ELR (cell line): ENCODE results near the gene BPIFA2.
"Not testable (repeated sequence)": the region's sequence is repeated elsewhere in the genome, so short reads cannot be mapped to it uniquely, and the experiment has no call there.

Source experiments
- DNase-seq: peaks from one replicate; pipeline ENCODE4 v3.0.0-alpha.2; 2015; ENCODE audit warnings: low read depth

The BPIFA2 gene, protein sequence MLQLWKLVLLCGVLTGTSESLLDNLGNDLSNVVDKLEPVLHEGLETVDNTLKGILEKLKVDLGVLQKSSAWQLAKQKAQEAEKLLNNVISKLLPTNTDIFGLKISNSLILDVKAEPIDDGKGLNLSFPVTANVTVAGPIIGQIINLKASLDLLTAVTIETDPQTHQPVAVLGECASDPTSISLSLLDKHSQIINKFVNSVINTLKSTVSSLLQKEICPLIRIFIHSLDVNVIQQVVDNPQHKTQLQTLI

DNA sequence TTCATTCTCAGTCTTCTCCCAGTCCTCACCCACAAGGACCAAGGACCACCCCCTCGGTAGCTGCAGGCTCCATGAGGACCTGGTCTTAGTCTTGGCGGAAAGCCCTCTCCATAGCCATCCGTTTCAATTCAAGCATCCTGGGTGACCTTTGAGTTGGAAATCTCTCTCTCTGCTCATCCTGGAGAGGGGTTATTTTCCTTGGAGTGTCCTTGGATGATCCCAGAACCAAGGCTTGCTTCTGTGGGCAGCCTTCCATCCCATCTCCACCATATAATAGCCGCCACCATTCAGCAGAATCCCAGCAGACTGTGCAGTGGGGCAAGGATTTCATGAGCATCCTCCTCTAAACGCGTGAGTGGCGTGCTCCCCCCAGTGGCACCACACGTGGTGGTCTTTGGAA is at the start of gene BPIFA2:
Gene BPIFA2 (plus strand): TSS at position 301 of the 400 bp plus-strand sequence. CDS start 987 bp downstream, outside the sequence.
- no peak for DNase-seq

DNA sequence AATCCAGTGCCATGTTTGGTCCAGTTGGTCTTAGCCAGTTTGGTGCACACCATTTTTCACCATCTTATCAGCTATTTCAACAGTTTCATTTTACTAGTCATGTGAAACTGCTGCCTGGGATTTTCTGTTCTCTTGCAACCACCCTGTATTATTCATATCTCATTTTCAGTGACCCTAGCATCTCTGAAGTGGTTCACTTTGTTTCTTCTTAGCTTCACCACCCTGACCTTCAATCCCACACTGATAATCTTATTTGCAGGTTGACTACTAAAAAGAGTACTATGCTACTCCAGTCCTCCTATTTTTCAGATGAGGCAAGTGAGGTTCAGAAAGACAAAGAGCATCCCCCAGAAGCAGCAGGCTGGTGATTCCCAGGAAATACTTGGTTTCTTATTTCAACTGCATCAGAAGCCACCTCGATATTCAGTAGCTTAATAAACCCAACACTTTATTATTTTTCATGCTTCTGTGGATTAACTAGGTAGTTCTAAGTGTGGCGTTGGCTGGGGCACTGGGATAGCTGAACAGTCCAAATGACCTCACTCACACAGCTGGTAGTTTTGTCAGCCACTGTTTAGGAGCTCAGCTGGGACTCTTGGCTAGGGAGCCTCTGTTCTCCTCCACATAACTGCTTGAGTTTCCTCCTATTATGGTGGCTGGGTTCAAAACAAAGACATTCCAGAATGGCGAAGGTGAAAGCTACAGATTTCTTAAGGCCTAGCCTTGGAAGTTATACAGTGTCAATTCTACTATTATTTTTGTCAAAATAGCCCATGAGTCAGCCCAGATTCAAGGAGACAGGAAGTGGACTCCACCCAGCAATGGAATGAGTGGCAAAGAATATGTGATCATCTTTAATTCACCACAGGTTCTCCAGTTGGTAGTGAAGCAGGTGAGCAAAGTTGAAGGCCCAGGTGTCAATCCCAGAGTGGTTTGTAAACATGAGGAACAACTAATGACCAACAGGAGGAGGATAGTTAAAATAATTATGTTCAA is 47.9 kb upstream of the BPIFA2 start:
- peak; percentile 52 for DNase-seq

DNA sequence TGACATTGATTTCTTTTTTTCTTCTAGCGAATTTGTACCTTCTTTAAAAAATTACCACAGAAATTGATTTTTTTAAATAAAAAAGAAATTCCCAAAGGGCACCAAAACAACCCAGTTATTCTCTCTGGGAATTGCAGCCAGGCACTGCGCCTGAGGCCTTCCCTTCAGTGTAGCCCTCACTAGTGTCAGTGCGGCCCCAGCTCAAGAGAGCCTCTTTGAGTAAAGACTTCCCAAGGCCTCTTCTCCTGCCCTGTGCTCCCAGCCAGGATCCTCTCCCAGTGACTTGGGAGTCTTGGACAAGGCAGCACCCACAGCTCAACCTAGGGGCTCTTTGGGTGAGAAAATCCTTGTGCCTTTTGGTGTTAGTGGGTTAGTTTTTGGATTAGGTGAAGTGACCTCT is 47.0 kb upstream of the BPIFA2 start:
- DNase-seq, result no peak

DNA sequence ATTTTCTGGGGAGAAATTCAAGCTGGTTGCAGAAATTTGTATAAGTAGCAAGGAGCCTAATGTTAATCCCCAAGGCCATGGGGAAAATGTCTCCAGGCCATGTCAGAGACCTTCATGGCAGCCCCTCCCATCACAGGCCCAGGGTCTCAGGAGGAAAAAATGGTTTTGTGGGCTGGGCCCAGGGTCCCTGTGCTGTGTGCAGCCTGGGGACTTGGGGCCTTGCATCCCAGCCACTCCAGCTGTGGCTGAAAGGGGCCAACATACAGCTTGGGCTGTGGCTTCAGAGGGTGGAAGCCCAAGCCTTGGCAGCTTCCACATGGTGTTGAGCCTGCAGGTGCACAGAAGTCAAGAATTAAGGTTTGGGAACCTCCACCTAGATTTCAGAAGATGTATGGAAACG is 45.7 kb upstream of the BPIFA2 start:
- not testable (repeated sequence) for DNase-seq

DNA sequence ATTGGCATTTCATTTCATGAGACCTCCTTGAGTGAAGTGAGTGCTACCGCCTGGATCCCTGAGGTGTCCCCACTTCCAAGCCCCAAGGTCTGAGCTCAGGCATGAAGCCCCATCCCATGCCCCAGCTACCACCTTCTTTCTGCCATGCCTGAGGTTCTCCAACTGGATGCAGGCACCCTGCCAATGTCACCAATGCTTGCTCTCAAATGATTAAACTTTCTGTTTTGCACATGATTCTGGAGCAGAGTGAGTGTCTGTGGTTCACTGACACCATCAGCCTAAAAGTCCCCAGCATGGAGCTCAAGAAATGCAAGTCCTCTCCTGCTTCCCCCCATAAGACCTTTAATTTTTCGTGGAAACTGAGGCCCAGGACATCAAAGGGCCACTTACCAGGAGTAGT is 43.7 kb upstream of the BPIFA2 start:
- DNase-seq, result no peak

DNA sequence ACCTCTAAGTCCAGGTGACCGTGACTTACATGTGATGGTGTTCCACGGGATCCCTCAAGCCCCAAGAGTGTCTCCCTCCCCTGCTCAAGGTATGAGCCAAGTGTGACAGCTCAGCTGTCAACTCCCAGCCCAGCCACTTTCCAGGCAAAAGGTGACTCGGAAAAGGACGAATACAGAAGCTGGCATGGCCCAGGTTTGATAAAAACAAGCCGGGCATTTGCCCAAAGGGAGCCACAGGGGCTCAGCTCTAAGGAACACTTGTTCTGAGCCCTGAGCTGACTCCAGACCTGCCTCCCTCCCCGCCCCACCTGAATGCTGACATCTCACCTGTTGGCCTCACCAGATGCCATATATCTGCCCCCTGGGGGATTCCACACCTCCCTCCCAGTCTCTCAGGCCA is 43.0 kb upstream of the BPIFA2 start:
- DNase-seq, result no peak

DNA sequence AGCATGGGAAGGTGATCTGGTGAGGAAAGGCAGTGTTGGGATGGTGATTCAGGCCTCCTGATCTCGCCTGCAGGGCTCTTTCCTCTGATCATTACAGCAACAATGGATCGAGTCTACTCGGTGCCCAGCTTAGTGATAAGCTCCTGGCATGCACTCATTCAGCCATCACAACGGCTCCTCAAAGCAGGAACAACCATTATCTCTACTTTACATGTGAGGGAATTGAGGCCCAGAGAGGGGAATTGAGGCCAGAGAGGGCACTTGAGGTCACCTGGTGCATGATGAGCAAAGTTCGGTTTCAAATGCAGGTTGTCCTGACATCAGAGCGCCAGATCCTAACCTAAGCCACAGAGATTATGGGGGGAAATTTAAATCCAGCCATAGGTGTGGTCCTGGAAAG is 42.0 kb upstream of the BPIFA2 start:
- DNase-seq, result no peak

DNA sequence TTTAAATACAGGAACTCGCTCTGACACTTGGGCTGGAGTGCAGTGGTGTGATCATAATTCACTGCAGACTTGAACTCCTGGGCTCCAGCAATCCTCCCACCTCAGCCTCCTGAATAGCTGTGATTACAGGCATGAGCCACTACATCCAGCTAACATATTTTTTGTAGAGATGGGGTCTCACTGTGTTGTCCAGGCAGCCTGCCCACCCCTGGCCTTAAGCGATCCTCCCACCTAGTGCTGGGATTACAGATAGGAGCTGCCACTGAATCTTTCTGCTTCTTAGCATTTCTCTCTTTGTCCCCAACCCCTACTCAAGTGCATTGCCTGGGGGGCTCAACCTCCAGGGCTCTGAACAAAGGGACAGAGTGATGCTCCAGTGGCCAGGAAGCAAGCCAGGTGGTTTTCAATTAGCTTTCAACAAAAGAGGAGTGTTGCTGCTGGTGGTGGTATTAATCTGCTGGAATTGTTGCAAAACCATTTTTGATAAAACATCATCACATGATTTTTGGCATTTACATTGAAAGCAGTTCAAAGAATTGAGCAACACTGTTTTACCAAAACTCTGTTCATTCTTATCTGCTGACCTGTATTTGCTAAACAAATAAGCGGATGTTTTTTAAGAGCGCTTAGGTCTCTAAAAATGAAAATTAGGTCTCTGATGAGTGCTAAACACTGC is 40.4 kb upstream of the BPIFA2 start:
- no peak for DNase-seq

DNA sequence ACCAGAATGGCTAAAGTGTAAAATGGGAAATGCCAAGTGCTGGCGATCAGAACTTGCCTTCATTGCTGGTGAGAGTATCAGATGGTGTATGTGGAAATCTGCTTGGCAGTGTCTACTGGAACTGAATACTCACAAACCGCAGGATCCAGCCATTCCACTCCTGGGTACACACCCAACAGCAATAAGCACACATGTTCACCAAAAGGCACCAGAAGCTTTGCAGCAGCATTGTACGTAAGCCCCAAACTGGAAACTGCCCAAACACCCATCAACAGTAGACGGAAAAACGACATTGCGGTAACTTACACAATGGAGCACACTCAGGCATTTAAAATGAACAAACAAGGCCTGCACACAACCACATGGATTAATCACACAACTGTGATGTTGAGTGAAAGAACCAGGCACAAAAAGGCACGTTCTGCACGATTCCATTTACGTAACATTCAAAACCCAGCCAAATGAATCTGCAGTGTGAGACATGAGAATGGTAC is 37.3 kb upstream of the BPIFA2 start:
- DNase-seq, result no peak

DNA sequence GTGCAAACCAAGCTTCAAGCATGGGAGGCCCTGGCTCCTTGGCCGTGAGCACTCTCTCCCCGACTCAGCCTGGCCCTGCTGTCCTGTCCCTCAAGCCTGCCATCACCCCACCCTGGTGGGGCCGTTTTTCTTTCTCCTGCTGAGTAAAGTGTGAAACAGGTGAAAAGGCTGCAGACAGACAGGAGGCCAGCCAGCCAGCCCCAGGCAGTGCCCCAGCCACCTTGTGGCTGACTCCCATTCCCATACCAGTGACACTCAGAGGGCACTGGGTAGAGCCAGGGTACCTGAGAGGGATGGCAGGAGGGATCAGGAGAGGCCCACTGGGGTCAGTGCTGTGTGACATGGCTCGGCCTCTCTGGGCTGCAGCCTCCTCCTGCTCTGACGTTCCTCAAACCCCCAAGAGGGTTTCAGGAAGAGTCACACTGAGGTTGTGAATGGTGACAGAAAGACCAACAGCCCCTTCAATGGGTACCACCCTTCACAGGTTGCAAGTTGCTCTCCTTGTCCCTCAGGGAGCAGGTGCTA is 35.9 kb upstream of the BPIFA2 start:
- no peak for DNase-seq

DNA sequence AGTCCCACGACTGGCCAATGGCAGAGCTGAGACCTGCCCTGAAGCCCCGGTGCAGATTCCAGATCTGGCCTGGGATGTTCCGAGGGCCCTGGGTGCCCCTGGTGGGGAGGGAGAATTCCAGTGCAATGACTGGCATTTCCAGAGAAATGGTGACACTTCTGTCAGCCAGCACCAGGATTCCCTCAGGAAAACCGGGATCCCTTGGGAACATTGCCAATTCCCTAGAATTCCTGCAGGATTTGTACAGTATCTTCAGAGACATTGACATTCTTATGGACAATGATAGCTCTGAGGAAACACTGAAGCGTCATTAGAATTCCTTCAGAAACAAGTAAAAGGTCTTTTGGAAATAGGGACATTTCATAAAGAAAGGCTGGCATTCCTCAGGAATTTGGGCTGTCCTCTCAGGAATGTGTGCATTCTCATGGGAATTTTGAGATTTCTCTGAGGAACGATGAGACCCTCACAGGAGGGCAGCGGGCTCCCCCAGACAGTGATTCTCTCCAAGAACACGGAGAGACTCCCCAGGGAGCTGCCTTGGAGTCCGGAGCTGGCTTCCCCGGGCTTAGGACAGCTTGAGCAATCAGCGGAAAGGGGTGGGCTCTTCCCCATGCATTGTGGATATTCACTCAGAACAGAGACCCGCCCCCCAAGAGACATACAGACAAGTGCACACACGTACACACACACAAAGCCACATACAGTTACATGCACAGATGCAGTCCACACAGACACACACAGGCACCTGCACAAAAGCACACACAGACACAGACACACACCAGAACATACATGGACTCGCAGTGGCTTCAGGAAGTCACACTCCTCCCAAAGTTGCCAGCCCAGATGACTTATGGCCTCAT is 35.2 kb upstream of the BPIFA2 start:
- no peak for DNase-seq

DNA sequence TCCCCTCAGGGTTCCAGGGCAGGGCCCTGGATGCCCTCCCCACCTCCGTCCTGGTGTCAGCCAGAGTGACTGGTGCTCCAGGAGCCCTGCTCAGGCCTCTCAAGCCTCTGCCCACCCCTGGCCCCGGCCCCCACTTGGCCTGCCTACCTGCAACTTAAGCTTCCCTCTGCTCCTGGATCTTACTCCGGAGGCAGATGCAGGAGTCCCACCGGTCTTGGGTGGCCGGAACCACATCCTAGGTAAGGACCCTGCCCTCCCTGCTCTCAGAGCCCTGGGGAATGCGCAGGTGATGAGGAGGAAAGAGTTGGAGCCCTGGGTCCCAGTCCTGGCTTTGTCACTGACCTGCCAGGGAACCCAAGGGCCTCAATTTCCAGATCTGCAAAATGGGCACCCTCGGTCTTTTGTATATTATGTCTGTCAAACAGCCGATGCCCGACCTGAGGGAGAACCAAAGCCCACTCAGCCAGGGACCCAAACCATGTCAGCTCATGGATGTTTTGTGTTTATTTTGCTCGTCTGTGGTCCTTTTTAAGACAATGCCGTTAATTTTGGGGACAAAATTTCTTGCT is 34.5 kb upstream of the BPIFA2 start:
- DNase-seq, result no peak

DNA sequence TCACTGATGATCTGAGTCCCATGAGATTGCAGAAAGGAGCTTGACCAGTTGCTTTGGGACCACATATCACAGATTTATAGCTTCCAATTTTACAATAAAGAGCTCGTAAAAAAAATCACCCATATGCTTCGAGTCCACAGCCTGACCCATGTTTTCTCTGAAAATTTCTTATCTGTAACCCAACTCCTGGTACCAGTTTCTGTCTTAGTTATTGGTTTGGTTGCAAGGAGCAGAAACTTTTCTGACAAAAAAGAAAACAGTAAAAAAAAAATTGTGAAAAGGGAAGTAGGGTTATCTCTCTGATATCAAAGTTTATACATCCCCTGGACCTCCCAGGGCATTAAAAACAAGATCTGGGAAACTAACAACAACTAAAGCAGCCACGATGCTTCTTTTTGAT is 30.8 kb upstream of the BPIFA2 start:
- no peak for DNase-seq

DNA sequence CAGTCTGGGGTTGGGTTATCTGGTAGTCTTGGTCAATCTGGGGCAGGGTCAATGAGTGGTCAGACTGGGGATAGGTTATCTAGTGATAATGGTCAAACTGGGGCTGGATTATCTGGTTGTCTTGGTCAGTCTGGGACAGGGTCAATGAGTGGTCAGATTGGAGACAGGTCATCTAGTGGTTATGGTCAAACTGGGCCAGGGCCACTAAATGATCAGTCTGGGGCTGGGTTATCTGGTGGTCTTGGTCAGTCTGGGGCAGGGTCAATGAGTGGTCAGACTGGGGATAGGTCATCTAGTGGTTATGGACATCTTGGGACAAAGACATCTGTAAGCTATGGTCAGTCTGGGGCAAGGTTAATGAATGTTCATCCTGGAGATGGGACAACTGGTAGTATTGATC is 28.5 kb upstream of the BPIFA2 start:
- no peak for DNase-seq

DNA sequence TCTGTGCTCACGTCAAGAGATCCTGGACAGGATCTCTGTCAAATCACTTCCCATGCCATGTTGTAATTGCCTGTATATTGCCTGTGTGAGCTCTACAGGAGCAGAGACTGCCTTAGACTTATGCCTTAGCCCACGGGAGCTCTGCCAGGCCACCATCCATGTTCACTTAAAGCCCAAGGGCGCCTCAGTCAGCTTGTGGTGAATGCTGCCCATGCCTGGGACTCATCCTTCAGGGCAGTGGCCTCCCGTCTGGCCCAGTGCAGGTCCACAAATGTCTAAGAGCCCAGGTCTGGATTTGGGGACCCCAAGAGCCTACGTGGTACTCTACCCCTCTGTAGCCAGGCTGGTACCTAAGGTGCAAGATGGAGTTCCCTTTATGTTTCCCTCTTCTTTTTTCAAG is 22.4 kb upstream of the BPIFA2 start:
- no peak for DNase-seq

DNA sequence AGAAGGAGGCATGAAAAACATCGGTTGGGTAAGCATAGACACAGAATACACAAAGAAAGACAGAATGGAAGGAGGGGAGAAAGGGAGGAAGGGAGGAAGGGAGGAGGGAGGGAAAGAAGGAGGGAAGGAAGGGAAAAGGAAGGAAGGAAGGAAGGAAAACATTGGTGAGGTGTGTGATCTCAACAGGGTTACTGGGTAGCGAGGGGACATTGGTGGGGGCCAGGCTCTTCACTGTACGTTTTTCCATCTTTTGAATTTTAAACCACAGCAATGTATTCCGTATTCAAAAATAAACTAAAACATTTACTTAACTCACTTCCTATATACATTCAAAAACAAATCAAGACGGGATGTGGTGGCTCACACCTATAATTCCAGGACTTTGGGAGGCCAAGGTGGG is 20.7 kb upstream of the BPIFA2 start:
- DNase-seq, result no peak

DNA sequence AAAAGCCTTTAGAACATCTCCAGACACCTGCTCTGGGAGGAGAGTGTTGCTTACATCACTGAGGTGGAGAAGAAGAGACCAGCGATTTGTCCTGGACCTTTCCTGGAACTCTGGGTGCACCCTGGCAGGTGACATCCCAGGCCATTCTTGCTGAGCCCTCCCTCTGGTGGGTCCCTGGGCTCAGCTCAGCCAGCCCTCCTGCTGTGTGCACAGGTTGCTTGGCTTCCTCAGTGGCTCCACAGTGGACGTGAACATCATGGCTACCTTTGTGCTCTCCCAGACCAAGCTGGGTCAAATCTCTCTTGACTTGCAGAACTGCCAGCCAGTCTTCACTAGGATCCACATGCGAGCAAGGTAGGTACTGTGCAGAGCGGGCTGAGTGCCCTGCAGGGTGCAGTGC is 19.9 kb upstream of the BPIFA2 start:
- no peak for DNase-seq

DNA sequence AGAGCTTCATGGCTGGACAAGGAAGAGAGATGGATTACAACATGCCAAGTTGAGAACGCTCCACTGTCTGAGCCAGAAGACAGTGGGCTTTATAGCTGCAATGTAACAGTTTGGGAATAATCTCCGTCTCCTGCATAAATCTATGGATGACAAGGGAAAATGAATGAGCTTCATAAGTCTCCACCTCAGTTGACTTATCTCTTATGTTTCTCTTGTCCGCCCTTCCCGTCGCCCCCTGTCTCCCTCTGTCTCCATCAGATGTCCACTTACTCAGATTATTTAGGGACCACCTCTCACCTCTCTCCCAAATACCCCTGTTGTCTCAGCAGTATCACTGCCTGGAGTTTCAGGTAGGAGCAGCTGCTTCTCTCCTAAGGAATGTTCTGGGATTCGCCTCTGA is 13.7 kb upstream of the BPIFA2 start:
- no peak for DNase-seq

DNA sequence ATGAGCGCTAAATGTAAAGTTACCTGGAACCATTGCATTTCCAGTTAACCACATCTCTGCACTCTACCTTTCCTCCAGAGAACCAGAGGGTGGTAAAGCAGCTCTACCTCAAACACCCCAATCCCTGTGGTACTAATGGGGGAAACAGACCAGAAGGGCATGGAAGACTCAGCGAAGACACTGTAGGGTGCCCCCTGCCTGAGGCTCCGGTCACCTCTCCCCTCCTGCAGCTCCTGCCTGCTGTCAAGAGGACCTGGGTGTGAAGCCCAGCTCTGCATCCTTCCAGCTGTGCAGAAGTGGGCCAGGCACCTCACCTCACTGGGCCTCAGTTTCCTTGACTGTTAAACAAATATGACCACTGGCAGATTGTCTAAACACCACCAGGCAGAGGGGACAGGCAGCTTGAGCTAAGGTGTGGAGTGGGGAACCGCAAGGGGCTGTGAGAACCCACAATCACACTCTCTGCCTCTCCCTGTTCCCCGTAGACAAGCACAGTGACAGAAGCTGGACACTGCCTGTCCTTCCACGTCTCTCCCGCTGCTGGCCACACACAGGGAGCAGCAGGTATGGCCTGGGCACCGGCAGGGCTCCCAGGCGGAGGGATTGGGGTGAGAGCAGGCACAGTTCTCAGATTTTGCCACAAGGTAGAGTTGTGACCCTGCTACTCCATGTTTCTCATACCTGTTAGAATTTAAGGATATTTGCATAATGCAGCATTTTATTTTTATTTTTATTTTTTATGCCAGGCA is 9.1 kb upstream of the BPIFA2 start:
- no peak for DNase-seq

DNA sequence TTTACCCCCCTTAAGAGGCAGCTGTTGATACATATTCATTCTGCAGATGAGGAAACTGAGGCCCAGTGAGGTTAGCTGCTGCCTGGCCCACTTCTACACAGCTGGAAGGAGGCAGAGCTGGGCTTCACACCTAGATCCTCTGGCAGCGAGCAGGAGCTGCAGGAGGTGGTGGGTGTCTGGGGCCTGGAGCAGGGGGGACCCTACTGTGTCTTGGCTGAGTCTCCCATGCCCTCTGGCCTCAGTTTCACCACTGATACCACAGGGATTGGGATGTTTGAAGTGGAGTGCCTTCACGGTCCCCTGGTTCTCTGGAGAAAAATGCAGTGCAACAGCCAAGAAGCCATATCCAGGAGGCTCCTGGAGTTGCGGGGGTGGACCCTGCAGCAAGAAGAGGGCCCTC is 8.2 kb upstream of the BPIFA2 start:
- DNase-seq, result no peak
